Stomach (tissue), 4 donors: ENCODE data around the gene SNX22.

Experiments
- CTCF ChIP-seq, 7 experiments: fragments of 450-650 bp in 4 of 7; fragments of 200-600 bp in 3 of 7; sonication (generic) in 3 of 7; IDR thresholded peaks; one replicate each; pipeline ENCODE4 v1.5.1; 2016 to 2019; ENCODE audit warnings: antibody characterized with exemption in 7 of 7, control low read depth in 2 of 7, mild to moderate bottlenecking in 1 of 7
- EP300 ChIP-seq: sonication (generic); formaldehyde crosslinking; IDR thresholded peaks from one replicate; pipeline ENCODE4 v1.6.1; 2017; ENCODE audit warnings: antibody characterized with exemption
- POLR2AphosphoS5 ChIP-seq, 3 donors: sonication (generic); formaldehyde crosslinking; IDR thresholded peaks; one replicate each; pipeline ENCODE4 v1.6.1; 2016; ENCODE audit warnings: antibody characterized with exemption in 3 of 3

- TF ChIP-seq CTCF (IDR thresholded peaks at IDR 0.05) (no peak), EP300 (no peak), POLR2AphosphoS5 (IDR thresholded peaks at IDR 0.05) (no peak)
Measured at GRCh38 chr15:64156652-64157331, 5.3 kb downstream of the SNX22 start.
